A673 (cell line): ENCODE measurements around the gene KANSL1L.

Source experiments
- EZH2 ChIP-seq: fragments of 200-600 bp; sonication (generic); IDR thresholded peaks from 2 replicates; pipeline ENCODE4 v1.6.1; 2017; ENCODE audit warnings: borderline replicate concordance, low read depth, mild to moderate bottlenecking, mixed read lengths, antibody characterized with exemption, low read length; ENCODE audit not compliant: poor library complexity, severe bottlenecking
- TF ChIP-seq, protein P1 (sequence below): fragments of 300-800, 200-600 bp; sonication (generic); conservative IDR thresholded peaks from 2 replicates; pipeline ENCODE4 v1.5.1; 2017; ENCODE audit warnings: low read depth, mild to moderate bottlenecking, antibody characterized with exemption, low read length, moderate library complexity, mixed read lengths

DNA sequence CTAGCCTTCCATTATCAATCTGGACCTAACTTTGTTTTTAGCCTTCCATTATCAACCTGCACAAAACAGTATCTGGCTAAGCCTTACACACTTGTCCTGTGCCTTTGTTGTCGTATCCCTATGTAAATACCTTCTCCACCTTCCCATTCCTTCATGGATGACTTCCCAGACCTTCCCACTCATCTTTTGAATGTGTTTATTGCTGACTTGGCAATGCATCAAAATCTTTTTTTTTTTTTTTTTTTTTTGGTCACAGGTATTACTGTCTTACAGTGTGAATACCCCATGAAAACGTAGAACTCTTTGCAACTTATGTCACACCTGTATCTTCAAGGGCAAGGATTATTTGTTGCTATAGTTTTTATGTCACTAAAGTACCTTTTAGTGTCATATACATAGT, 143.0 kb downstream of the KANSL1L start:
- no peak for TF ChIP-seq EZH2
- TF ChIP-seq, protein P1, sequence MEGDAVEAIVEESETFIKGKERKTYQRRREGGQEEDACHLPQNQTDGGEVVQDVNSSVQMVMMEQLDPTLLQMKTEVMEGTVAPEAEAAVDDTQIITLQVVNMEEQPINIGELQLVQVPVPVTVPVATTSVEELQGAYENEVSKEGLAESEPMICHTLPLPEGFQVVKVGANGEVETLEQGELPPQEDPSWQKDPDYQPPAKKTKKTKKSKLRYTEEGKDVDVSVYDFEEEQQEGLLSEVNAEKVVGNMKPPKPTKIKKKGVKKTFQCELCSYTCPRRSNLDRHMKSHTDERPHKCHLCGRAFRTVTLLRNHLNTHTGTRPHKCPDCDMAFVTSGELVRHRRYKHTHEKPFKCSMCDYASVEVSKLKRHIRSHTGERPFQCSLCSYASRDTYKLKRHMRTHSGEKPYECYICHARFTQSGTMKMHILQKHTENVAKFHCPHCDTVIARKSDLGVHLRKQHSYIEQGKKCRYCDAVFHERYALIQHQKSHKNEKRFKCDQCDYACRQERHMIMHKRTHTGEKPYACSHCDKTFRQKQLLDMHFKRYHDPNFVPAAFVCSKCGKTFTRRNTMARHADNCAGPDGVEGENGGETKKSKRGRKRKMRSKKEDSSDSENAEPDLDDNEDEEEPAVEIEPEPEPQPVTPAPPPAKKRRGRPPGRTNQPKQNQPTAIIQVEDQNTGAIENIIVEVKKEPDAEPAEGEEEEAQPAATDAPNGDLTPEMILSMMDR = no peak
